ENCODE results near the gene GLRX. TPM values are rescaled to one million over a fixed set of nuclear protein-coding genes. Genes with fewer than 3 reads are reported as not detected.
A peak's percentile ranks its signal among the peaks of the same experiment; 100 is the strongest.
"Not testable (repeated sequence)": the region's sequence is repeated elsewhere in the genome, so short reads cannot be mapped to it uniquely, and the experiment has no call there.

The GLRX gene
- total RNA-seq, 1 donor from 2014 or later = 88.4 TPM

GRCh38 chr5:95818181-95819147 lies 4.1 kb downstream of the GLRX start:
- H3K27me3 ChIP-seq = no peaks in the 10 kb centered on the region
- no peaks in the 10 kb centered on the region for H3K9me3 ChIP-seq
- H3K4me1 ChIP-seq = peaks cover 56% of the 10 kb centered on the region
- H3K27ac ChIP-seq = peak overlapping the region; percentile 63
- ATAC-seq (peak; percentile 81), DNase-seq (no peak)
- no peak for TF ChIP-seq CTCF (IDR thresholded peaks at IDR 0.05)
- H3K4me3 ChIP-seq = peak overlapping the region; percentile 92
- H3K36me3 ChIP-seq = peaks cover 31% of the 10 kb centered on the region
- intact Hi-C loops (cut with DNase I) = no loop called here

DNA sequence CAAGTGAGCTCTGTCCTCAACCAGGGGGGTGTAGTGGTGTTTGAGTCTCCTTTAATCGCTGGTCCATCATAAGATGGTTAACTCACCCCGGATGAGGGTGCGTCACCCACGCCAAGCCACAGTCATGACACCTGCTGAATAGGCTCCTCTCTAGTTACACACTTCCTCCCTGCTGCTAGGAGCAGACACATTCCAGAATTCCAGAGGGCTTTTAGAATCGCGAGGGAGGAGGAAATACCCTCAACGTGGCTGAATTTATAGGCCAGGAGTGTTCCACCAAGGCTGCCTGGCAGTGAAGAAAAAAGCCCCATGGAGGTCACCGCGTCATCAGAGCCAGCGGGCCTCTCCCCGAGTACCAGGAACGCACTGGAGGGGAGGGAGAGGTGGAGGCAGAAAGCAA lies 5.1 kb downstream of the GLRX start:
- Histone ChIP-seq H3K36me3 (peaks cover 35% of the 10 kb centered on the region), H3K9me3 (no peaks in the 10 kb centered on the region), H3K27ac (peak overlapping the region; percentile 63), H3K27me3 (no peaks in the 10 kb centered on the region), H3K4me3 (peak overlapping the region; percentile 92), H3K4me1 (peaks cover 58% of the 10 kb centered on the region)
- TF ChIP-seq CTCF (IDR thresholded peaks at IDR 0.05) = no peak
- intact Hi-C loops (cut with DNase I) = no loop called here
- DNase-seq (no peak), ATAC-seq (peak; percentile 18)

DNA sequence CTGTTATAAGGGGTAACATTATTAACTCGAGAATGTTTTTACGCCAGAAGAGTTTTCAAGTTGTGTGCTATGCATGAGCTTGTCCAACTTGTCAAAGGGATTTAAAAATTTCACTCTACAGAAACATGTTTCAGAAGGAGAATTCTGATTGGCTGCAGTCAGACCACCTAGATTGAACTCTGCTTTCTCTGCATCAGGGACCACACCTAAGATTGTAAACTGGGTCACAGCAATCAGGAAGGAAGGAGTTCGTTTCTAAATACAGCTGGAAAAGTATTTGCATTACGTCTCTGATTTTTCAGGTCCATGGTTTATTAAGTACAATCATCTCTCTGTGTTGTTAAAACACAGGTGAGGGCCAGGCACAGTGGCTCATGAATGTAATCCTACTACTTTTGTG lies 5.8 kb downstream of the GLRX start:
- ATAC-seq (no peak), DNase-seq (no peak)
- Histone ChIP-seq H3K27me3 (no peaks in the 10 kb centered on the region), H3K27ac (no peak overlapping the region), H3K4me1 (peaks cover 65% of the 10 kb centered on the region), H3K36me3 (peaks cover 35% of the 10 kb centered on the region), H3K4me3 (no peak overlapping the region), H3K9me3 (no peaks in the 10 kb centered on the region)
- TF ChIP-seq CTCF (IDR thresholded peaks at IDR 0.05) = no peak
- intact Hi-C loops (cut with DNase I) = no loop called here

DNA sequence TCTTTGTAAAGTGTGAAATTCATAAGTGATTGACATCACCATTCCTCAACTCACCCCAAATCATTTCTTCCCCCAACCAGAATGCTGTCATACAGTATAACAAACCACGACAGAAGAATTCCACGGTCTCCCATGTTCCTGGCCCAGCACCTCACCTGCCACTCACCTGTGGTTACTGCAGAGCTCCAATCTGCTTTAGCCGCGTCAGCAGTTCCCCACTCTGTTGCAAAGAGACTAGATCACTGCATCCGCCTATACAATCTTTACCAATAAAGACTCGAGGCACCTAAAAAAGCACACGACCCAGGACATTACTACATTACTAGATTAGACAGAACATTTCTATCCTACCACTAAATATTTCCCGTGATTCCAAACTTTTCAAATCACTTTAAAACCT lies 6.2 kb downstream of the GLRX start:
- Histone ChIP-seq H3K4me1 (peaks cover 65% of the 10 kb centered on the region), H3K36me3 (peaks cover 35% of the 10 kb centered on the region), H3K9me3 (no peaks in the 10 kb centered on the region), H3K27me3 (no peaks in the 10 kb centered on the region), H3K27ac (no peak overlapping the region), H3K4me3 (no peak overlapping the region)
- intact Hi-C loops (cut with DNase I) = no loop called here
- ATAC-seq = no peak
- DNase-seq = no peak
- TF ChIP-seq CTCF (IDR thresholded peaks at IDR 0.05) = no peak

DNA sequence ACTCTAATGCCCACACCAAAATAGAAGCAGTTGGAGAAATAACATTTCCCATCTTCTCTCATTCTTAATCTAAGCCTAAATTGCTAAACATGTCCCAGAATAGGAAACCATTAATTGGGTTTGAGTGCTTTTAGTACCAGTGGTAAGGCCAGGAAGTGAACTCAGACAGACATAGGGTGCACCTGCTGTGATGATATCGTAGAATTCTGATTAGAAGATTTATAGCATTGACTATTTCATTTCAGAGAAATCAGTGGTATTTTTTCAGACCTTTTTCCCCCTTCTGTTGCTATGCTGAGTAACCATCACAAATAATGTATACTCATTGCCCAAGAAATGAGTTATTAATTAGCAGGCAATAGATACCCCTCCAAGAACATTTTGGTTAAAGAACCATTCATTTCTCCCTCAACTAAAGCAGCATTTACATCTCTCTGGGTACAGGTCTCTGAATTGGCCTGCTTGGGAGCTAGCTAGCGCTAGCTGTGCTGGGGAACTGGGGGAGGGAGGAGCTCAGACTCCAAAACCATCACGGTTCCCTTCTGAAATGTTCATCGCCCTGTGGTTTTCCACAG lies 7.3 kb downstream of the GLRX start:
- Histone ChIP-seq H3K4me1 (peaks cover 68% of the 10 kb centered on the region), H3K27me3 (no peaks in the 10 kb centered on the region), H3K27ac (no peak overlapping the region), H3K4me3 (no peak overlapping the region), H3K36me3 (peaks cover 35% of the 10 kb centered on the region), H3K9me3 (no peaks in the 10 kb centered on the region)
- intact Hi-C loops (cut with DNase I) = no loop called here
- ATAC-seq (no peak), DNase-seq (no peak)
- no peak for TF ChIP-seq CTCF (IDR thresholded peaks at IDR 0.05)

GRCh38 chr5:95813035-95813434 lies 9.5 kb downstream of the GLRX start:
- intact Hi-C loops (cut with DNase I); ATAC-seq: not testable (repeated sequence)
- peaks cover 63% of the 10 kb centered on the region for H3K4me1 ChIP-seq

More at GRCh38 chr5:95813035-95813434, 9.5 kb downstream of the GLRX start:
- Histone ChIP-seq H3K36me3 (peaks cover 35% of the 10 kb centered on the region), H3K27ac (peak overlapping the region; percentile 32)
- H3K9me3 ChIP-seq, H3K4me3 ChIP-seq, H3K27me3 ChIP-seq, DNase-seq: not testable (repeated sequence)

Measured in upper lobe of right lung (tissue), 1 donor.